NOMO-1 (cell line): Measurements from ENCODE around the gene LYRM2.

Source experiments
- DNase-seq, 2 experiments: peaks; one replicate each; lab custom pipeline; 2025; ENCODE audit not compliant: unreplicated experiment in 2 of 2; lab: John Stamatoyannopoulos, UW

Gene LYRM2, protein sequence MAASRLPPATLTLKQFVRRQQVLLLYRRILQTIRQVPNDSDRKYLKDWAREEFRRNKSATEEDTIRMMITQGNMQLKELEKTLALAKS

GRCh38 chr6:89638320-89639195, at the start of gene LYRM2:
TSS of gene LYRM2 (minus strand) at chr6:89638747. CDS start at chr6:89638716, 31 bp downstream.
- DNase-seq: peak; percentile 87 to 91

DNA sequence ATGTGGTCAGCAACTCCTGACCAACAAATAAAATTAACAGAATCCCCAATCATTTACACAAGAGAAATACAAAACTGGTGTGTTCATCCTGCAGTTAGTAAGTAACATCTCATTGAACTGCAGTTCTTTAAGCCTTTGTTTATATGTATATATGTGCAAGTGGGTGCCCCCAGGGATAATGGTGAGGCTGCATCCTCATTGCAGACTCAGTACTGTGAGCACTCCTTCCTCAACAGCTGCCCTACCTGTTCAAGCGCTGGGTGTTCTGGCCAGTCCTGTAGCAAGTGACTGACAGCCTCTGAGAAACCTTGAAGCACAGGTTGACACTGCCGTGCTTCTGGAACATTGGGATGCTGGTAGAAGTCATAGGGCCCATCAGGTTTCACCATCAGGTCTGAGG, 49.8 kb upstream of the LYRM2 start:
- DNase-seq: no peak

DNA sequence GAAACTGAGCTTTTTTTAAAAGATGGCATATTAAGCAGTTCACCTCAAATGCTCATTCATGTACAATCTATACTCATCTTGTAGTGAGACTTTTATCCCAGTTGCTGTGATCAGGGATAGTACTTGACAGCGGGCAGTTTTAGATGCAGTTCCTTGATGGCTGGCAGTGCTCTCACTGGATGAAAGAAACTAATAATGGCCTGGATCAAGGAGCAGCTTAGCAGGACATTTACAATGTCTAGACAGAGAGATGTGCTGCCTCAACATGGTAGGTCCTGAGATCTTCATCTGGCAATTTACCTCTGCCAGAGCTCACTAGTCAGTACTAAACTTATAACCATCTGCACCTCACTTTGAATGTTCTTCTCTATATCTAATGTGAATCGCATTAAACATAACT, 46.8 kb upstream of the LYRM2 start:
- no peak for DNase-seq

- no peak for DNase-seq
These were observed 44.4 kb upstream of the LYRM2 start for GRCh38 chr6:89682991-89683390.

GRCh38 chr6:89681983-89682564, 43.5 kb upstream of the LYRM2 start:
- no peak for DNase-seq

GRCh38 chr6:89680551-89680950, 42.0 kb upstream of the LYRM2 start:
- DNase-seq: no peak

- DNase-seq: no peak
These were observed 41.6 kb upstream of the LYRM2 start for GRCh38 chr6:89680150-89680549.

DNA sequence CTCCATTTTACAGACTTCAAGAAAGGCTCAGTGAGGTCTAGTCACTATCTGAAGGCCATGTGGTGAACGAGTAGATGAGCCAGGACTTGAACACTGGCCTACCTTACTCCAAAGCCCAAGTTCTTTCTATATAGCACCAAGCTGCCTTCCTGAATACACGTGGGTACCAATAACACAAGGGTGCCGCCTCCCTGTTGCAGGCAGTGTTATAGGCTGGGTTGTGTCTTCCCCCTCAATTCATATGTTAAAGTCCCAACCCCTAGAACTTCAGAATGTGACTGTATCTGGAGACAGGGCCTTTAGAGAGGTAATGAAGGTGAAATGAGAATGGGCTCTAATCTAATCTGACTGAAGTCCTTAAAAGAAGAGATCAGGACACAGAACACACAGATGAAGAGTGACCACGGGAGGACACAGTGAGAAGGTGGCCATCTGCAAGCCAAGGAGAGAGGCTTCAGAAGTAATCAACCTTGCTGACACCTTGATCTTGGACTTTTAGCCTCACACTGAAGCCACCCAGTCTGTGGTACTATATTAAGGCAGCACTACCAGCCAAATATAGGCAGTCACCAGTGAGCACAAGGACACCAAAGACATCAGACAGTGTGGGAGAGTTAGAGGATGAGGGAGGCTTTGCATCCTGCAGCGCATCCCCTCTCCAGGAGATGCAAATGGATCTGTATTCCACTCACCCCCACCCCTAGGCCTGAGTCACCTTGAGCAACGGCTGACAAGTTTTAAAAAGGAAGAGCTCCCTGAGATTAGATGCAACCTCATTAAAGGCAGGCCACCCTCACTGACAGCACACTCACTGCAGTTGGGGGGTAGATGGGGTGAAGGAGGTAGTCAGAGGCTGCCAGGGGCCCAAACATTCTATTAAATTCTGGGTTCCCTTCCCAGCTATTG, 40.9 kb upstream of the LYRM2 start:
- no peak for DNase-seq

- DNase-seq: no peak
These were observed 40.0 kb upstream of the LYRM2 start for GRCh38 chr6:89678531-89678930.

DNA sequence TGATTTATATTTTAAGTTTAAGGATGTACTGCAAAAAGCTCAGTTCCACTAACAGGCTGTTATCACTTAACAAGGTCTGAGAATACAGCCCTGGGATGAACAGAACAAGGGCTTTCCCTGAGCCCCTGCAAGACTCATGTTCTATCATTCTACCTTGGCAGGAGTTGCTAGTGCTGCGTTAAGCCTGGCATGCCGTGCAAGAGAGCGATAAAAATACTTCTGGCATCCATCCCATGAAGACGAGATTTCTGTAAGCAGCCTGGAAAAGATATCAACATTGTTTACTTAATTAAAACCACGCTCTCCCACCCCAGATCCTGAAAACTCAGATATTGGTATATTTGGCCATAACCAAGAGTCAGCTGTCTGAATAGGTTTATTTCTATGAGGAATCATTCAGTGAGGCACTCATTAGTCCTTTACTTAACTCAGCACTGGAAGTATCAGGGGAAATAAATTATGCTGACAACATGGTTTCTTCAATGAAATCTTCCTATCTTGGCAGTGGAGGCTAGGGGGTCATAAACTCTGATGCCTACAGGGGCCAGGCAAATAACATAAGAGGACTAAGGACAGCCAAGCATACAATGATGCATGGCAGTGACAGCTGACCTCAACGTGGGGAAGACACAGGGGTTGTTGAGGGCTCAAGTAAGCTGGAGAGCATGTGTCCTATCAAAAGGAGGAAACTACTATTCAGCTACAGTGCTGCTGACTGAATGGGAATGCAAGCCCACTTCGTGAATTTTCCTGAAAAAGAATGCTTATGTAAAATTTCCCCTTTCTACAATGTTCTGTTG, 37.6 kb upstream of the LYRM2 start:
- no peak for DNase-seq

DNA sequence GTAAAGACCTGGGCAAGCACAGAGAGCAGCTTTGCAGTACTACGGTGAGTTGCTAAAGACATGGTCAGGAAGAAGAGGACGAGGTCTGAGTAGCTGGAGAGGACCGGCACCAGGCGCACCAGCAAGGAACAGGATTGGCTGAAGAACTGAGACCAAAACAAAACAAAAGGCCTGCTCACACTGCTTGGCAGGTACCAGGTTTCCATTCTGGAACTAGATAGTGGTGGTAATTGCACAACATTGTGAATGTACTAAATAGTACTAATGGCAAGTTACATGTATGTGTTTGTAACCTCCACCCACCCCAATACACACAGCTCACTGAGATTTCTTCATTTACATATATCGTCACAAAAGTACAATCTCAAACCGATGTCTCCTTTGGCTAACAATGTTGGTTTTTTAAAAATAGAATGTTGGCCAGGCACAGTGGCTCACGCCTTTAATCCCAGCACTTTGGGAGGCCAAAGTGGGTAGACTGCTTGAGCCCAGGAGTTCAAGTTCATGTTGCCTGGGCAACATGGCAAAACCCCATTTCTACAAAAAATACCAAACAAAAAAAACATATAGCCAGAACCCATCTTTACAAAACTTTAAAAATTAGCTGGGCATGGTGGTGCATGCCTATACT, 32.5 kb upstream of the LYRM2 start:
- no peak for DNase-seq

DNA sequence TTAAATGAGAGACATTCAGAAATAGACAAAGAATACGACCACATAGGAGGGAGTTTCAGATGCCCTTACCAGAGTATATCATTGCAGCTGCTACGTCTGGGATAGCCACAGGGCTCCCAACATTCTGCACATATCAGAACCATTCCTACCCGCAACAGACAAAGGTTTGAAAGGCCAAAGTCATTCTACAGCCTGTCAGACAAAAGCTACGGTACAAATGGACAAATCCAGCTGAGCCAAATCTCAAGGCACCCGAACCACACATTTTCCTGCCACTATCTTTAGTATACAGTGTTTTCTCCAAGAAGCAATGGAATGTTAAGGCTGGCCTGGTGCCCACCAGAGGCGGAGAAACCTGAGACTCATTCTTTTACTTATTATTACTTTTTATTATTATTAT, 30.5 kb upstream of the LYRM2 start:
- no peak for DNase-seq

DNA sequence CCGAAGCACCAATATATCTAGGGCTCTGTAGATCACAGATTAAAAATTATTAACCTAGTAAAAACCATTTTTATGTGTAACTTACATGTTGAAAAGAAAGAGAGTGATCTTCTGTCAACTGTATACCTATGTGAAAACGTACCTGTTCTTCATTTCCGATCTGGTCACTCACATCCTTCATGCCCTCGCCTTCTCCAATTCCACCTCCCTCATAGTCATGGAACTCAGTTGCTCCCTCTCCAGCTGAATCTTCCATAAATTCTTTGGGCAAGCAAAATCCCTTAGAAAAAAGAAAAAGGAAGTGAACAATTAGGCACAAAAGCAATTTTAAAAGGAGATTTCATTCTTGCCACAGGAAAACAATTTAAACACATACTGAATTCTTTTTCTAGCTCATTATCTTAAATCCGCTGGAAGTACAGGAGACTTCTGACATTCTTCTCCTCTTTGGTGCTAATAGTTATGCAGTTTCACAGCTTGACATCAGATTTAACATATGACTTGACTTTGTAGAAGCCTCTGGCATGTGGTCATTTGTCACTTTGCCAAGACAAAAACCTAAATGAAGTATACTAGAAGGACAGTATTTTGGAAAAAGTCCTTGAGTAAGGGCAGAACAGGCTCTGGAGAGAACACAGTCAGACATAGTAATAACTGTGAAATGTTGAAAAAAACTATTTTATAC, 29.5 kb upstream of the LYRM2 start:
- no peak for DNase-seq

GRCh38 chr6:89662659-89663223, 24.2 kb upstream of the LYRM2 start:
- DNase-seq: no peak

DNA sequence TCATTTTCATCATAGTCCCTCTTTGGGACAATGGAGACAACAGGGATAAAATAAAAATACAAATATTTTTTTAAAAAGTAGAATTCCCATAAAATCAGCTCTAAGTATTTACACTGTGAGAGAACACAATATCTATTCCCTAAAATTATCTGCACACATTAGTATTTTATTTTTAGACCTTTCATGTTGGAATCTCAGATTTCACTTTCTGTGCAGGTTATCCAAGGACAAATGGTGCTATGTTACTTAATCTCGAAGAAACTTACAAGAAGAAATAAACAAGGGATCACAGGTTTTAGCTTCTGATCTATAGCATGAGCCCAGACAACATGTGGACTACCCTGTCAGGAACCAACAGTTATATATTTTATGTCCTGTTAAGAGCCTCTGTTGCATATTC, 23.0 kb upstream of the LYRM2 start:
- DNase-seq: no peak

DNA sequence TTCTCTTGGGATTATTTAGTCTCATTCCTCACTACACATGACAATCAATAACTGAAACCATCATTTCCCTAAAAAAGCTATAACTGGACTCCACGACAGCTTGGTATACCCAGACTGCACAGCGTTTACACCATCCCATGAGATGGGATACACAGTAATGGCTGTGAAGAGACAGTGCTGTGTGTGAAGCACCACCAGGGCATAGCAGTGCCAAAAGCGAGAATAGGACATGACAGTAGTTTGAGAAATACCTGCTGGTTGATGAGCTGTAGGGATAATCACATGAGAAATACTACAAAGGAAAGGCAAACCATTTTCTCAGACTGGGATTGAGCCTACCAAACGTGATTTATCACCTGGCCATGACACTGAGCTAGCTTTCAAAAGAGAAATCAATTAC, 22.4 kb upstream of the LYRM2 start:
- DNase-seq: no peak

GRCh38 chr6:89657445-89658158, 19.1 kb upstream of the LYRM2 start:
- DNase-seq: no peak

- DNase-seq: no peak
These were observed 16.6 kb upstream of the LYRM2 start for GRCh38 chr6:89655122-89655521.
